Measurements from ENCODE around the gene ADCY9.
"Not testable (repeated sequence)": the region's sequence is repeated elsewhere in the genome, so short reads cannot be mapped to it uniquely, and the experiment has no call there.

Gene ADCY9

DNA sequence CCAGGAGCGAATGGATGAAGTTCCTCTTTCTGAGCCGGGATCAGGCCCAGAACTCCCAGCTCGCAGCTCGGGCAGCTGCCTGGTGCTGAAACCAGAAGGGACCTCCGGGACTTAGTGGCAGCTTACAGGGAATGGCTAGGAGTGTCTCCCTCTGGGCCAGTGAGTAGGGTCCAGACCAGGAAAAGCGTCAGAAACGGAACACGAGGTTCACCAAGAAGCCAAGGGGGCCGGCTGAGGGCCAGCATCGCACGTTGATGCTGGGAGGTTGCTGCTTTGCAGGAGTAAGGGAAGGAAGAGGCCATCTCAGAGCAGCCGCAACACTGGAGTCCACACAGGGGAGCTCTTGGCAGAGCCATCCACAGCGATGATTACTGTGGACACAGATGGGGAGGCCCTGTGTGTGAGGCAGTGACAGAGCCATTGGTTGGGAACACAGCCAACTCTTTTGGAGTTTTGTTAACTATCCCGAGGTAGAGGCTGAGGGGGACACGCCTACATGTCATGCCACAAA is 161.8 kb downstream of the ADCY9 start:
- no peak for DNase-seq (ENCODE audit: low read depth in 1 of 2, low spot score in 1 of 2)

DNA sequence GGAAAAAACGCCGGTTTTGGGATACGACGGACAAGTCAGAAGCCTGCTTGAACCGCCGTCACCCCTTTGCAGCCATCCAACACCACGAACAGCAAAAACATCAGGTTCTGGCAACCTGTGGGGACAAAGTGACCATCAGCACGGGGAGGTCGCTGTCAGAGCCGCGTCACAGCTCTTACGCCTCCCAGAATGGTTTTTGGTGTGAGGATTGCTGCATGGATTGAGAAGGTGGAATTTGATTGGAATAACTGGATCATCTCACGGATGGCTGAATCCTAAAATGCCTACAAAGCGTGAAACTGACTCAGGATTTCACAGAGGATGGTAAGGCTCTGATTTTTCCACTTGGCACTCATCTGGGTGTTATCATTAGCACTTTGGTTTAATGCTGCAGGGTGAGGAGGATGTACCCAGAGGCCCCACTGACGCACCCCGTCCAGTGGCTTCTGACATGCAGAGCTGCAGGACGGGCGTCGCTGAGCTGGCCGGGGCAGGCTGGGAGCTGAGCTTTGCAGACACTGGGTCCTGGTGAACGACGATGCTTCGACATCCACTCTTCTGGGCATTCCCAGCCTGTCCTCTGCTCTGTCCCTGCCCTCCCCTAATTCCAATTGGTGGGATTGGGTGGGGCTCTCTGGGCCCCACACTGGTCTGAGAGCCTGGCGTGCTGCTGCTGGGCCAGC is 162.4 kb downstream of the ADCY9 start:
- no peak for DNase-seq (ENCODE audit: low read depth in 1 of 2, low spot score in 1 of 2)

DNA sequence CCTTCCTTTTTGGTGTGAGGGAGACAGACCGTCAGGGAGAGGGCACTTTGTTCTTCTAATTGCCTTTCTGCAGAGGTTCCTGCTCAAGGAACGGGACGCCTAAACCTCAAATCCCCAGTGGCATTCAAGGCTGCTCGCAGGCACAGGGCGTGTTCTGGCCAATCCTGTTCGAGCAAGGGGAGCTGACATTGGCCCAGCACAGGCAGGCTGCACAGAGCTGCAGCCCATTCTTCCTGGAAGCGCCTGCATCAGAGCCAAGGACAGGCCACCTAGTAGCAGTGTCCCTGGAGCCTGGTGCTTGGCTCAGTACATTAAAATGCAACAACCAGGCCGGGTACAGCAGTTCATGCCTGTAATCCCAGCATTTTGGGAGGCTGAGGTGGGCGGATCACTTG is 163.5 kb downstream of the ADCY9 start:
- DNase-seq (ENCODE audit: low read depth in 1 of 2, low spot score in 1 of 2): no peak

DNA sequence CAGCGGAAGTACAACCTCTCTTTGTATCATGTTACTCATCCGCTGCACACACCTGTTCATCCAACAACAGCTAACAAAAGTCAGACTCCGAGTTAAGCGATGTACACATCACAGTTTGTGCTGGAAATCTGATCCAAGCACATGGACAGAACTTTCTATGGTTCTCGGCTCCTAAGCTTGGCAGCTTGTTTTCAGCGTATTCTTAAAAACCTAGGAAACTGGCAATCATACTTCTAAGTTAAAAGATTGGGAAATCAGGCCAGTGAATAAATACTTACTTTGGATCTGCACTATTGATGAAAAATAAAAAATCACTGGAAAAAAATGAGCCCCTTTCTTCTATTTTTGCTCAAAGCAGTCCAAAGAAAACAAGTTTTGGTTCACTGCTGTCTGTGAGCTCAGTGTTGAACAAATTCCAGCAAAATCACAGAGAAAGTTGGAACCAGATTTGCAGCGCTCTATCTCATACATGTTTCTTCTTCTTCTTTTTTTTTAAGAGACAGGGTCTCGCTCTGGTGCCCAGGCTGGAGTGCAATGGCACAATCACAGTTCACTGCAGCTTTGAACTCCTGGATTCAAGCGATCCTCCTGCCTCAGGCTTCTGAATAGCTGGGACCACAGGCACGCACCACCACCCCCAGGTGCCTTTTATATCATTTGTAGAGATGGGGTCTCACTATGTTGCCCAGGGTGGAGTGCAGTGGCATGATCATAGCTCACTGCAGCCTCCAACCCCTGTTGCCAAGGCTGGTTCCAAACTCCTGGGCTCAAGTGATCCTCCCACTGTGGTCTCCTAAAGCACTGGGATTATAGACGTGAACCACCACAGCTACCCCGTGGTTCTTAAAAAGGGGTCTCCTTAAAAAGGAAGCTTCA is 164.1 kb downstream of the ADCY9 start:
- DNase-seq (ENCODE audit: low read depth in 1 of 2, low spot score in 1 of 2): no peak

DNA sequence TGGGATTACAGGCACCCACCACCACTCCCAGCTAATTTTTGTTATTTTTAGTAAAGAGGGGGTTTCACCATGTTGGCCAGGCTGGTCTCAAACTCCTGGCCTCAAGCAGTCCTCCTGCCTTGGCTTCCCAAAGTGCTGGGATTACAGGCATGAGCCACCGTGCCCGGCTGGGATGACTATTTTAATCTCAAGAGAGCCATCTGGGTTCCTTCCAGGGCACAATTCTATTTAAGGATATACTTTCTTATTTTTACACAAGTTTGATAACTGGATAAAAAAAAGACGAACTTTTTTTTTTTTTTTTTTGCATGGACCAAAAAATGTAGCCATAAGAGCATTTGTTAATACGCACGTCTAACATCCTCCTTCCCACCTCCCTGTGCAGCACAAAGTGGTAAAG is 164.9 kb downstream of the ADCY9 start:
- DNase-seq (ENCODE audit: low read depth in 1 of 2, low spot score in 1 of 2): not testable (repeated sequence)

DNA sequence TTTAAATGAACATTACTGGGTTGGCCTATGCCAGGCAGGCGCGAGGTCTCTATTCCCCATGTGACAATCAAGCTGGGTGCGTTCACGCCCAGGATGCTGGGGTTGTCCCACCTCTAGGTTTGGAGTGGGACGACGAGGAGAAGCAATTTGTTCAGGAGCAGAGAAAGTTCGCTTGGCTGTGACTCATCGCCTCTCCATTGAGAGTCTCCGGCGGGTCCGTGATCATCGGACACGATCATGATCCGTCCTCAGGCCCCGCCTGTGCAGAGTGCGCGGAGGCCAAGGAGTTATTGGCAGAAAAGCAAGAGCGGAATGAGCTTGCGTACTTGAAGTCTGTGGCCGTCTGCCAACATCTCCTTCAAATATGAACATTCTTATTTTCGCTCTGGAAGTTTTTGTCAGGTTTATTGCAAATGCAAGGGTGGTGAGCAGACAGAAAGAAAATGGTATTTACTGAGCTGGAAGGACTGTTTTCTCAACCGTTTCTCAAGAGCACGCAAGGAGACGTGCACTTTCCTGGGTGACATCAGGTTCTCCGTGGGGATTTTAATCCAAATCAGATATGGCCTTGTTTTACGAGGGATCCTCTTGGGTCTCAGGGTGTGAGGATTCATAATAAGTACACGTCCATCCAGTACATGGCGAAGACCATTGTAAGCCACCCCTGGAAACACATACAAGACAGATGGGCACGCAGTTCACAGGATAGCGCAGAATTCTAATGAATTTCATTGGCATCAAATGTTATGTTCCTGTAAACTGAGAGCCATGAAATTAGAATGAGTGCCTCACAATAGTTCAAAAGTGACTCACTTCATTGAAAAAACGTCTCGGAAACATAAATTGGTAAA is 165.7 kb downstream of the ADCY9 start:
- no peak for DNase-seq (ENCODE audit: low read depth in 1 of 2, low spot score in 1 of 2)

DNA sequence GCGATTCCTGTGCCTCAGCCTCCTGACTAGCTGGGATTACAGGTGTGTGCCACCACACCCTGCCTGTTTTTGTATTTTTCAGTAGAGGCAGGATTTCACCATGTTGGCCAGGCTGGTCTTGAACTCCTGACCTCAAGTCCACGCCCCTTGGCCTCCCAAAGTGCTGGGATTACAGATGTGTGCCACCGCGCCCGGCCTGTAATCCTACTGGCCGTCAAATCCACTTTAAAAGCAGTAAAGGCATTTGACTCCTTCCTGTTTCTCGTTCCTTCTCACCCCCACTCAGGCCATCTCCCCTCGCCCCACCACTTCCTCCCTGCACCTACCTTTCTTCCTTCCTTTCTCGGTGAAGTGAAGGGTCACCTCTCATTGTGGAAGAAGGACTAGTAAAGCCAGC is 166.3 kb downstream of the ADCY9 start:
- no peak for DNase-seq (ENCODE audit: low read depth in 1 of 2, low spot score in 1 of 2)

DNA sequence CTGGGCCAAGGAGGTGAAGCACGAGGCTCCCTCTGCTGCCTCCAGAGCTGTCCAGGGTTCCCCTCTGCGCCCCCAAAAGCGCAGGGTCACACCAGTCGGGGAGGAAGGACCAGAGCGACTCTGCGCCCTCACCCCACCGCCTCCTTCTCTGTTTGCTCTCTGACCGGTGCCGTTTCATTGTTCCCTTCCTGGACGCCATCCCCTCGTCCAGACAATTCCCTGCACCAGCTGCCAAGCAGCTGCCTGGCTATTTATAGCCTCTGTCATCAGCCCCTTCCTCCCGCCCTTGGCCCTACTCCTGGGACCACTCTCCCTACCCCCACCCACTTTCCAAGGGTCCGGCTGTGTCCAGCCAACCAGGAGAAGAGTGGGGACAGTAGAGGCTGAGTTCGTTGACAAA is 167.0 kb downstream of the ADCY9 start:
- no peak for DNase-seq (ENCODE audit: low read depth in 1 of 2, low spot score in 1 of 2)

DNA sequence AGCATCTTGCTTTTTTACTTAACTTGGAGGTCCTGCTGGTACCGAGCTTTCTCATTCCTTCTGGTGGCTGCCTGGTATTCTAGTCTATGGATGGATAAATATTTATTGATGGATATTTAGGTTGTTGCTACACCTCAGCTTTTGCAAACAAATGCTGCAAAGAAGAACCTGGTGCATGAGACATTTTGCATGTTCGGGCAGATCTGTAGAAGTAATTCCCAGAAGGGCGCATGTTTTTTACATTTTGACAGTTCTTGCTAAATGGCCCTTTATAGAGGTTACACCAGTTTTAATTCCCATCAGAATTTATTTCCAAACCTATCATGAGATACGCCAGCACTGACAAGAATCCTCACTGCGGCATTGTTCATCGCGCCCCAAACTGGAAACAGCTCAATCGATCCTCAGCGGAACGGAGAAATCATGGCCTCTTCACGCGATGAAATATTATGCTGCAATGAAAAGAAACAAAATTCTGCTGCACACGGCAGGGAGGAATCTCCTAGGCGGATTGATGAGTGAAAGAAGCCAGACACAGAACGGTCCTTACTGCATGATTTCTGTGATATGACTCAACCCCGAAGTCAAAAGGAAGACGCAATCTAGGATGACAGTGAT is 167.8 kb downstream of the ADCY9 start:
- no peak for DNase-seq (ENCODE audit: low read depth in 1 of 2, low spot score in 1 of 2)

DNA sequence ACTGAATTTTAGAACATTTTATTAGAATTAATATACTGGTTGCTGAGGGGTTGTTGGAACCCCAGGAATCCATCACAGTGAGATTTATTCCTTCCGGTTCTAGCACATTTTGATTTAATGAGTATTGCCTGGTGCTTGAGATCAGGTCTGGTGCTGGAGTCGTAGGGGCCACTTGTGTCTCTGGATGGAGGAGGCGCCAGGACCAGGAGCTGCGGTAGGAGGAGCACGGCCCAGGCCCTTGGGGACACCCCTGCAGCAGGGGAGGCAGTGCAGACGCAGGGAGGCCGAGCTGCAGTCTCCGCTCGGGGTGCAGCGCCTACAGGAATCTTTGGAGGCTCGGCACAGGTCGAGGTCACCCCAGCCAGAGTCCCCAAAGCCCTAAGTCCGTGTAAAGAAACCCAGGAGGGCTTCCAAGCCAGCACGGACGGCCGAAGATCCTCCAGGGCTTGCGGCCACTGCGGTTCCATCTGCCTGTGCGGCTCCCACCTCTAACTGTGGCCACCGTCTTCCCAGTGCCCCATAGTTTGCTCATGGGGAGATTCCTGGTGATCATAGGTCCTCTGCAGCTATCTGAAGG is 169.6 kb downstream of the ADCY9 start:
- DNase-seq (ENCODE audit: low read depth in 1 of 2, low spot score in 1 of 2): no peak

DNA sequence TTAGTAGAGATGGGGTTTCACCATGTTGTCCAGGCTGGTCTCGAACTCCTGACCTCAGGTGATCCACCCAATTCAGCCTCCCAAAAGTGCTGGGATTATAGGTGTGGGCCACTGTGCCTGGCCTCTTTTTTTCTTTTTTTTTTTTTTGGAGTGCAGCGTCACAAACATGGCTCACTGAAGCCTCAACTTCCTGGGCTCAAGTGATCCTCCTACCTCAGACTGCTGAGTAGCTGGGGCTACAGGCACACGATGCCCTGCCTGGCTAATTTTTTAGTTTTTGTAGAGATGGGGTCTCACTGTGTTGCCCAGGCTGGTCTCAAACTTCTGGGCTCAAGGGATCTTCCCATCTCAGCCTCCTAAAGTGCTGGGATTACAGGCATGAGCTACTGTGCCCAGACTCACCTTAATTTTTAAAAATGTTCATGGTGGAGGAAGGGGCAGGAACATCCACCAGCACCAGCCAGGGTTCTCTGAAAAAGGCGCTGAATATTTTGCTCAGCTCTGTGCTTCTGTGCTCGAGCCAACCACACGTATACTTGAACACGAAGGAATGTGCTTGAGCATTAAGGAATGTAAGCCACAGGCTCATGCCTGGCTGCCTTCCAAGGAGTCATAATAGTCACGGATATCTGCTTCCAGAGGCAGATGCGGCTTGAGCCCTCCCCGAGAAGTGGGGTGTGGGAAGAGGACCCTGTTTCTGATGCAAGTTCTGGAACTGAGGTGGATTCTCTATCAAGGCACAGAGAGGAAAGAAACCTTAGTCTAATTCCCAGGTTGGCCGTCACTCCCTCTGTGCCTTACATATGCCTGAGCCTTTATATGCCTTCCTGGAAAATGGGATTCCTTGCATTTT is 170.3 kb downstream of the ADCY9 start:
- no peak for DNase-seq (ENCODE audit: low read depth in 1 of 2, low spot score in 1 of 2)

DNA sequence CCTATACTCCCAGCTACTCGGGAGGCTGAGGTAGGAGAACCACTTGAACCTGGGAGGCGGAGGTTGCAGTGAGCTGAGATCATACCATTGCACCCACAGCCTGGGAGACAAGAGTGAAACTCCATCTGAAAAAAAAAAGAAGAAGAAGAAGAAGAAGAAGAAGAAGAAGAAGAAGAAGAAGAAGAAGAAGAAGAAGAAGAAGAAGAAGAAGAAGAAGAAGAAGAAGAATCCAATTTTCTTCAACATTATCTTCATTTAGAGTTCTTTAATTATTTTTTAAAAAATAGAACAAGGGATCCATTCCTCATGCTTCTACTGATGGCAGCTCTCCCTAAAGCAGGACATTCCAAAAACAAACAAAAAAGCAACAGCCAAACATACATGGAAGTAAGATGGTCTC is 171.8 kb downstream of the ADCY9 start:
- not testable (repeated sequence) for DNase-seq (ENCODE audit: low read depth in 1 of 2, low spot score in 1 of 2)

DNA sequence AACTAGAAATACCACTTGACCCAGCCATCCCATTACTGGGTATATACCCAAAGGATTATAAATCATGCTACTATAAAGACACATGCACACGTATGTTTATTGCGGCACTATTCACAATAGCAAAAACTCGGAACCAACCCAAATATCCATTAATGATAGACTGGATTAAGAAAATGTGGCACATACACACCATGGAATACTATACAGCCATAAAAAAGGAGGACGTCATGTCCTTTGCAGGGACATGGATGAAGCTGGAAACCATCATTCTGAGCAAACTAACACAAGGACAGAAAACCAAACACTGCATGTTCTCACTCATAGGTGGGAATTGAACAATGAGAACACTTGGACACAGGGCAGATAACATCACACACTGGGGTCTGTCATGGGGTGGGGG is 174.1 kb downstream of the ADCY9 start:
- DNase-seq (ENCODE audit: low read depth in 1 of 2, low spot score in 1 of 2): not testable (repeated sequence)

DNA sequence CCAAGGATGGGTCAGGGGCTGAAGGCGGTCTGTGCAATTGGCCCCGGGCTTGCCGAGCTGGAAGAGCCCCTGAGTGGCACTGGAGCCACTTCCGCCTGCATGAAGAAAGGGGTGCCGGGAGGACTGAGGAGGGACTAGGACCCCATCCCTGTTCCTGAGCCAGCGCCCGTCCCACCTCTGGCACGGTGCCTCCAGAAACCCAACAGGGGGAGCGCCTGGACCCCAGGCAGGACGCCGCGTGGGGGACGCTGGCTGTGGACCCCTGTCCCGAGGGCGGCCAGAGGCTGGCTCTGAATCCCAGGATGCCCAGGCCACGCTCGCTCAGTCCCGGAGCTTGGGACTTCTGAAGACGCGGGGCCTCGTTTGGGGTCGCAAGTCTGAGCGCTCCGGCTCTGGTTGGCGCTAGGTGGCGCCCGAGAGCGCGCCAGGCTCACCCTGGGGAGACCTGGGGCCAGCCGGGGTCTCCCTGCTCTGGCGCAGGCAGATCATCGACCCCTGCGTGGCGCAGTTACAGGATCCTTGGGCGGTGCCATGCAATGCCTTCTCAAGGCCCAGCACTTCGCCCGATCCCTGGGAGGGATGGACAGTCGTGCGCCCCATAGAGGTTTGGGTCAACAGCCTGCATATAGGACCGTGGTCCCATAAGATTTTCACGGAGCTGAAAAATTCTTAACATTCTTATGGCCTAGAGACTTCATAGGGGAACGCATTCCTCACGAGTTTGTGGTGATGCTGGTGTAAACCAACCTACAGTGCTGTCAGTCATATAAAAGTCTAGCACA is 177.2 kb downstream of the ADCY9 start:
- peak; percentile 39 to 58 for DNase-seq (ENCODE audit: low read depth in 1 of 2, low spot score in 1 of 2)

DNA sequence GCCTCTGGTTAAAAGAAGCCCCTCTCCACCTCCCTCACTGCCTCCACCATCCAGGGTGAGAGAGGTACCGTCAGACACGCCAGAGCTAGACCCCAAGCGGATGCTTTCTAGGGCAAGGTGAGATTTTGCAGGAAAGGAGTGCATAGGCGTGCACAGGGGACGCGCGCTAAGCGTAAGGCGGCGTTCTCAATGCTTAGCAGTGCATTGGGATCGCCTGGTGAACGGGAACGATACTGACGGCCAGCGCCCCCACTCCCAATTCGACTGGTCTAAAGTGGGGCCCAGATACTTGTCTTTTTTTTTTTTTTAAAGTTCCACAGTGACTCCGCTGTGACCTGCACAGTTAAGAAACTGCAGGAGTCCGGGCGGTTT is 177.8 kb downstream of the ADCY9 start:
- DNase-seq (ENCODE audit: low read depth in 1 of 2, low spot score in 1 of 2): no peak

DNA sequence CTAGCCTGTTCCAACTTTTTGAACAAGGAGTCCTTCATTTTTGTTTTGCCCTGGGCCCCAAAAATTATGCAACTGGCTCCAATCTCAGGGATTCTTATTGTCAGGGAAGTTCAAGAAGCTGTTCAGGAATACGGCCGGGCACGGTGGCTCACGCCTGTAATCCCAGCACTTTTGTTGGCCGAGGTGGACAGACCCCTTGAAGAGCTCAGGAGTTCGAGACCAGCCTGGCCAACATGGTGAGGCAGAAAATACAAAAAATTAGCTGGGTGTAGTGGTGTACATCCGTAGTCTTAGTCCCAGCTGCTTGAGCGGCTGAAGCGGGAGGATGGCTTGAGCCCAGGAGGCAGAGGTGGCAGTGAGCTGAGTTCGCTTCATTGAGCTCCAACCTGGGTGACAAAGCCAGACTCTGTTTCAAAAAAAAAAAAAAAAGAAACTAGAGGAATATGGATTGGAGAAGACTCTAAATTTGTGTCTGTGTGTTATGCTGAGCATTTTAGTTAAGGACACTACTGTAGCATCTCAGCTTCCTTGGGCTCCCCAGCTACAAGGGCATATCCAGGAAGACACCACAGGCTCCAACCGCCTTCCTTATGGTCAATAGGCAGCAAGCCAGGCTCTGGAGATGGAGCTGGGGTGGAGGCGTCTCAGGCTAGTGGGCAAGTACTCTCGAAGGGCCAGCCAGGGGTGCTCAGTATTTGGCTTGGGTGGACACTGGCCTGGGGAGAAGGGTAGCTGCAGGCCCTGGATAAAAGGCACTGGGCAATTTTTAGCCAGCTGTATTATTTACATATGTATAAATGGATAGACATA is 179.0 kb downstream of the ADCY9 start:
- no peak for DNase-seq (ENCODE audit: low read depth in 1 of 2, low spot score in 1 of 2)

DNA sequence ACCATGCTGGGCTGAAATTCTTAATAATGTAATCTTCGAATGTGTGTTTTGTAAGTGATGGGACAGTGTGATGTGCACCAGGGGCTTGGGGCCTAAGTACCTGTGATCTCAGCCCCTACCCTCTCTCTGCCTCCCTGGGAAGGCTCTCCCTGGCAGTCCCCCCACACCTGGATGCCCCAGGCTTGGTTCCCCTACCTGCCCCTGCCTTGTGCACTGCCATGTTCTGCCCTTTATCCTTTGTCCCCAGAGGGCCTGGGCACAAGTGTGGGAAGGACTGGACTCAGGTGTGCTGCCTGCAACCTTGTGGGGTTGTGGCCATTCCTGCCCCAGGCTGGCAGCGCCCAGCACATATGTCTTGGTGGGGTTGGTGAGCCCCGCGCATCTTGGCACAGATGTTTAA is 180.3 kb downstream of the ADCY9 start:
- DNase-seq (ENCODE audit: low read depth in 1 of 2, low spot score in 1 of 2): no peak

DNA sequence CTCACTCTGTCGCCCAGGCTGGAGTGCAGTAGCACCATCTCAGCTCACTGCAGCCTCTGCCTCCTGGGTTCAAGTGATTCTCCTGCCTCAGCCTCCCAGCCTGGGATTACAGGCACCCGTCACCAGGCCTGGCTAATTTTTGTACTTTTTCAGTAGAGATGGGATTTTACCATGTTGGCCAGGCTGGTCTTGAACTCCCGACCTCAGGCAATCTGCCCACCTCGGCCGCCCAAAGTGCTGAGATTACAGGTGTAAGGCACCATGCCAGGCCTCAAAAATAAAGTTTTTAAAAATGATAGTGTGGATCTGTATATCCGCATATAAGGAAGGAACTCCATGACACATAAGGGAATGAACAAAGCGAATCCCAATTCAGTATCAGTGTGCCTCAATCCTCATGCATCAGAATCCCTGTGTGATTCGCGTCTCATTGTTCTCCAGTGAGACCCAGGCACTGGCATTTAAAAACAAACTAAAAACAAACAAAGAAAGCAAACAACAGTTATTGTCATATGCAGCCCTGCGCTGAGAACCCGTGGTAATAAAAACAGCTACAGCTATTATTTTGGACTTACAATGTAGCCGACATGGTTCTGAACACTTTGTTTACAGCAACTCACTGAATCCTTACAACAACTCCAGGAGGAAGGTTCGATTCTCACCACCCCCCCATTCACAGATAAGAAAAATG is 181.6 kb downstream of the ADCY9 start:
- no peak for DNase-seq (ENCODE audit: low read depth in 1 of 2, low spot score in 1 of 2)
